IMR-90 (cell line): ENCODE measurements around the gene GLG1. TPM values are rescaled to one million over a fixed set of nuclear protein-coding genes. Genes with fewer than 3 reads are reported as not detected.
"Not testable (repeated sequence)": the region's sequence is repeated elsewhere in the genome, so short reads cannot be mapped to it uniquely, and the experiment has no call there.

Source experiments
- ATAC-seq: fragments of 200-7000 bp; cut with Tn5 transposase; 2 replicates; pipeline ENCODE4 v1.9.1; 2020; ENCODE audit warnings: low read depth, mild to moderate bottlenecking, moderate library complexity
- BruUV-seq: library from RNA; stranded (reverse); fragments of 400-500 nt; replicated peaks from 2 replicates; lab custom pipeline; 2021; lab: Mats Ljungman, UMichigan
- CTCF ChIA-PET: fragments of 300-600 bp; formaldehyde crosslinking; extraction: SDS; loops from one replicate; lab custom pipeline; 2021; ENCODE audit warnings: antibody characterized with exemption; lab: Yijun Ruan, JAX
- POLR2A ChIA-PET: fragments of 300-600 bp; sonication (Branson Sonifier 250); formaldehyde crosslinking; loops from one replicate; lab custom pipeline; 2022; ENCODE audit warnings: antibody characterized with exemption; ENCODE audit not compliant: unreplicated experiment; lab: Charles Lee
- DNase-seq: peaks from one replicate; pipeline ENCODE4 v3.0.0; 2013
- H2AFZ ChIP-seq: replicated peaks from 2 replicates; pipeline ENCODE3; 2013; ENCODE audit warnings: low read length, mild to moderate bottlenecking; ENCODE audit not compliant: poor library complexity
- H2AK5ac ChIP-seq: 2 replicates; pipeline ENCODE4 v1.6.1; 2013; ENCODE audit warnings: low read depth, low read length, inconsistent platforms
- H2AK9ac ChIP-seq: replicated peaks from 2 replicates; pipeline ENCODE3; 2013; ENCODE audit warnings: mild to moderate bottlenecking, low read depth, low read length, moderate library complexity; ENCODE audit not compliant: poor library complexity
- H2BK120ac ChIP-seq: 2 replicates; pipeline ENCODE4 v1.6.1; 2013; ENCODE audit warnings: low read depth, low read length, inconsistent platforms
- H2BK15ac ChIP-seq: 3 replicates; pipeline ENCODE4 v1.6.1; 2013; ENCODE audit warnings: low read depth, low read length, inconsistent platforms
- H2BK20ac ChIP-seq: 2 replicates; pipeline ENCODE4 v1.6.1; 2013; ENCODE audit warnings: low read depth, mild to moderate bottlenecking, inconsistent platforms, low read length, moderate library complexity
- H2BK5ac ChIP-seq: 2 replicates; pipeline ENCODE4 v1.6.1; 2013; ENCODE audit warnings: mild to moderate bottlenecking, low read depth, low read length, inconsistent platforms; ENCODE audit not compliant: poor library complexity, severe bottlenecking
- H3K14ac ChIP-seq: replicated peaks from 2 replicates; pipeline ENCODE4 v1.6.1; 2013; ENCODE audit warnings: low read depth, low read length, inconsistent platforms
- H3K18ac ChIP-seq: 2 replicates; pipeline ENCODE4 v1.6.1; 2013; ENCODE audit warnings: low read depth, low read length, control low read depth
- H3K23ac ChIP-seq: 2 replicates; pipeline ENCODE4 v1.6.1; 2013; ENCODE audit warnings: low read depth, low read length, inconsistent platforms
- H3K27ac ChIP-seq: 2 replicates; pipeline ENCODE4 v1.5.1; 2013; ENCODE audit warnings: mild to moderate bottlenecking, control low read depth, low read length; ENCODE audit not compliant: insufficient read depth
- H3K27me3 ChIP-seq: 2 replicates; pipeline ENCODE4 v1.6.1; 2013; ENCODE audit warnings: low read length; ENCODE audit not compliant: control insufficient read depth, insufficient read depth
- H3K36me3 ChIP-seq: 2 replicates; pipeline ENCODE4 v1.6.1; 2013; ENCODE audit warnings: low read length, mixed read lengths; ENCODE audit not compliant: control insufficient read depth, insufficient read depth
- H3K4ac ChIP-seq: 2 replicates; pipeline ENCODE4 v1.6.1; 2013; ENCODE audit warnings: low read depth, low read length, inconsistent platforms
- H3K4me1 ChIP-seq: 2 replicates; pipeline ENCODE4 v1.6.1; 2013; ENCODE audit warnings: low read length, mixed read lengths; ENCODE audit not compliant: control insufficient read depth, insufficient read depth
- H3K4me2 ChIP-seq: 2 replicates; pipeline ENCODE4 v1.6.1; 2013; ENCODE audit warnings: low read depth, mild to moderate bottlenecking, control low read depth, low read length, moderate library complexity
- H3K4me3 ChIP-seq: 2 replicates; pipeline ENCODE4 v1.5.1; 2013; ENCODE audit warnings: low read depth, mild to moderate bottlenecking, control low read depth, low read length, moderate library complexity; ENCODE audit not compliant: insufficient read depth
- H3K56ac ChIP-seq: 2 replicates; pipeline ENCODE4 v1.6.1; 2013; ENCODE audit warnings: low read length, inconsistent platforms; ENCODE audit not compliant: insufficient read depth; ENCODE audit errors: extremely low read depth
- H3K79me1 ChIP-seq, 2 experiments: 2 replicates each; pipeline ENCODE4 v1.6.1; 2013; ENCODE audit warnings: low read length in 2 of 2, inconsistent platforms in 1 of 2, low read depth in 1 of 2
- H3K9ac ChIP-seq: 2 replicates; pipeline ENCODE4 v1.6.1; 2013; ENCODE audit warnings: low read depth, low read length, control low read depth
- H3K9me1 ChIP-seq: 2 replicates; pipeline ENCODE4 v1.6.1; 2013; ENCODE audit warnings: low read length, inconsistent platforms; ENCODE audit not compliant: insufficient read depth
- H3K9me3 ChIP-seq: 2 replicates; pipeline ENCODE4 v1.6.1; 2013; ENCODE audit warnings: low read length; ENCODE audit not compliant: control insufficient read depth, insufficient read depth
- H4K20me1 ChIP-seq: 2 replicates; pipeline ENCODE4 v1.6.1; 2013; ENCODE audit warnings: low read length, inconsistent platforms; ENCODE audit not compliant: insufficient read depth
- H4K5ac ChIP-seq: 2 replicates; pipeline ENCODE4 v1.6.1; 2013; ENCODE audit warnings: mild to moderate bottlenecking, low read depth, low read length, control low read depth
- H4K8ac ChIP-seq, 2 experiments: 2 replicates each; pipeline ENCODE4 v1.6.1; 2013; ENCODE audit warnings: low read depth in 2 of 2, low read length in 2 of 2, control low read depth in 1 of 2, inconsistent platforms in 1 of 2
- H4K91ac ChIP-seq: 2 replicates; pipeline ENCODE4 v1.6.1; 2013; ENCODE audit warnings: low read depth, low read length, inconsistent platforms; ENCODE audit not compliant: insufficient read depth
- WGBS, 2 experiments: methylation state at CpG; one replicate each; pipeline versions ENCODE4 v1.1.5 to v1.1.7; 2013; ENCODE audit warnings: missing lambda C conversion rate in 2 of 2; ENCODE audit not compliant: insufficient read length in 1 of 2; ENCODE audit errors: extremely low coverage in 2 of 2; 5-methylcytosine and 5-hydroxymethylcytosine counted together
- dilution Hi-C: fragments of 300-500 bp; cut with HindIII; formaldehyde crosslinking; loops from one replicate; pipeline ENCODE4 v1.14.3; 2018; ENCODE audit warnings: low sequenced_read_pairs; ENCODE audit not compliant: unreplicated experiment
- in situ Hi-C: fragments of 300-500 bp; cut with MboI; formaldehyde crosslinking; loops from 3 replicates; pipeline ENCODE4 v1.14.3; 2019; ENCODE audit warnings: low sequenced_read_pairs, inconsistent platforms, mixed read lengths
- intact Hi-C: fragments of 100-400 bp; cut with micrococcal nuclease; formaldehyde crosslinking; loops from 2 replicates; pipeline ENCODE4 v1.10.0; 2022
- polyA plus RNA-seq, 3 experiments: library from polyadenylated mRNA; depleted of rRNA; stranded (reverse); fragments of >200 nt; gene quantifications; 2 replicates each; pipeline ENCODE4 v1.2.3, GENCODE V29; 2012; ENCODE audit warnings: low replicate concordance in 1 of 3
- total RNA-seq: library from RNA; depleted of rRNA; stranded (reverse); fragments of >200 nt; gene quantifications from 2 replicates; pipeline ENCODE4 v1.2.3, GENCODE V29; 2012

Gene GLG1
- total and polyA plus RNA-seq, 2 of the 4 experiments (the other 2 are of a cell fraction): 91.0 to 107 TPM

GRCh38 chr16:74550227-74551019 is 56.5 kb downstream of the GLG1 start:
- in situ Hi-C loops, H2BK5ac ChIP-seq, dilution Hi-C loops, H3K9me1 ChIP-seq, H2BK15ac ChIP-seq, H4K5ac ChIP-seq, POLR2A ChIA-PET, H3K56ac ChIP-seq, H3K4me1 ChIP-seq, H3K4me3 ChIP-seq, ATAC-seq, H4K8ac ChIP-seq, DNase-seq, H3K9ac ChIP-seq, H3K23ac ChIP-seq, CTCF ChIA-PET, H3K18ac ChIP-seq, H3K4me2 ChIP-seq, H4K20me1 ChIP-seq, H3K36me3 ChIP-seq, H2BK20ac ChIP-seq, H3K27ac ChIP-seq, intact Hi-C loops, BruUV-seq, H3K4ac ChIP-seq, H4K91ac ChIP-seq, H3K14ac ChIP-seq, H2AK9ac ChIP-seq, H3K9me3 ChIP-seq, H2BK120ac ChIP-seq, H3K27me3 ChIP-seq, H2AFZ ChIP-seq, H2AK5ac ChIP-seq: not testable (repeated sequence)
- WGBS, 2 experiments: no CpG with 5 or more reads among the region's 7 CpGs
- H3K79me1 ChIP-seq: peaks cover 0 to 21% of the 10 kb centered on the region in 2 experiments; a peak in 2 of 4 replicates

DNA sequence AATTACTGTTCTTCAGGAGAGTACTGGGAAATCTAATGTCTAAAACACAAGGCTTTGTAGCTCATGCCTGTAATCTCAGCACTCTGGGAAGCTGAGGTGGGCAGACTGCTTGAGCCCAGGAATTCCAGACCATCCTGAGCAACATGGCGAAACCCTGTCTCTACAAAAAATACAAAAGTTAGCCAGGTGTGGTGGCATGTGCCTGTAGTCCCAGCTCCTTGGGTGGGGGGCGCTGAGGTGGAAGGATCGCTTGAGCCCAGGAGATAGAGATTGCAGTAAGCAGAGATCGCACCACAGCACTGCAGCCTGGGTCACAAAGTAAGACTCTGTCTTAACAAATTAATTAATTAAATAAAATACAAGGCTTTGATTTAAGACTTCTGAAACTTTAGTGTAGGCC is 60.8 kb downstream of the GLG1 start:
- H4K8ac ChIP-seq, H2AK9ac ChIP-seq, BruUV-seq, H2BK15ac ChIP-seq, H3K23ac ChIP-seq, H3K9ac ChIP-seq, H3K36me3 ChIP-seq, H2BK120ac ChIP-seq, H3K4ac ChIP-seq, H3K14ac ChIP-seq, H3K9me1 ChIP-seq, H3K4me1 ChIP-seq, CTCF ChIA-PET, H2BK20ac ChIP-seq, H2AFZ ChIP-seq, dilution Hi-C loops, H2BK5ac ChIP-seq, H4K5ac ChIP-seq, H3K18ac ChIP-seq, H3K4me3 ChIP-seq, intact Hi-C loops, H3K4me2 ChIP-seq, H4K91ac ChIP-seq, in situ Hi-C loops, ATAC-seq, H3K9me3 ChIP-seq, H4K20me1 ChIP-seq, DNase-seq, H2AK5ac ChIP-seq, H3K56ac ChIP-seq, H3K27me3 ChIP-seq, POLR2A ChIA-PET, H3K27ac ChIP-seq: not testable (repeated sequence)
- WGBS, 2 experiments: no CpG with 5 or more reads among the region's 4 CpGs
- H3K79me1 ChIP-seq: peaks cover 0 to 20% of the 10 kb centered on the region in 2 experiments; a peak in 3 of 4 replicates
